NT2/D1 (cell line): ENCODE results near the gene LARP1.

Experiments used
- YY1 ChIP-seq: IDR thresholded peaks from 2 replicates; pipeline ENCODE4 v1.6.1; 2011; ENCODE audit not compliant: insufficient read length, insufficient read depth
- ZNF274 ChIP-seq: IDR thresholded peaks from 2 replicates; pipeline ENCODE4 v1.6.1; 2011; ENCODE audit warnings: mild to moderate bottlenecking, low read depth, low read length

DNA sequence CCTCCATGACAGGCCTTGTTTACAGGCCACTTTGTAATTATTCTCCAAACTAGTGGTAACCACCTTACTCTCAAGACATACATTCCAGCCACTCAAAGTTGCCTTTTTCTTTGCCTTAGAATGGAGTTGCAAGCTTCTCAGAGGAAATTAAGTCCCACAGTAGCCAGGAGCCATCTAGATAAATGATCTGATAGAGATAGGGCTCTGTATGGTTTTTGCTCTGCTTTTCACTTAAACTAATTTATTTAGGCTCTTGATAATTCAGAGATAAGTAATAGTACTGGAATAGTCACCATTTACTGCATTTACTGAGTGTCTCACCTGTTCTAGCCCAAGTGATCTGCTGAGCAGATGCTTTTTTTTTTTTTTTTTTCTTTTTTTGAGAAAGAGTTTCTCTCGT lies 7.5 kb downstream of the LARP1 start:
- TF ChIP-seq YY1 (no peak), ZNF274 (no peak)
